Ascending aorta (tissue), 2 donors: ENCODE results near the gene CTNND2. TPM values are rescaled to one million over a fixed set of nuclear protein-coding genes. Genes with fewer than 3 reads are reported as not detected.

Experiments used
- DNase-seq, 2 donors: peaks; one replicate each; pipeline ENCODE4 v3.0.0-alpha.2; 2019; ENCODE audit warnings: low spot score in 2 of 2
- H3K27ac ChIP-seq, 2 donors: fragments of 200-600 bp; sonication (generic); one replicate each; pipeline ENCODE4 v1.5.1; 2016 to 2017; ENCODE audit warnings: mild to moderate bottlenecking in 1 of 2
- H3K27me3 ChIP-seq: fragments of 200-600 bp; sonication (generic); one replicate; pipeline ENCODE4 v1.5.1; 2017
- H3K36me3 ChIP-seq, 2 donors: fragments of 200-600 bp; sonication (generic); one replicate each; pipeline ENCODE4 v1.5.1; 2016
- H3K4me1 ChIP-seq, 2 donors: fragments of 200-600 bp; sonication (generic); one replicate each; pipeline ENCODE4 v1.5.1; 2016 to 2017; ENCODE audit warnings: mild to moderate bottlenecking in 1 of 2
- H3K4me3 ChIP-seq, 2 donors: fragments of 200-600 bp; sonication (generic); one replicate each; pipeline ENCODE4 v1.5.1; 2016 to 2017; ENCODE audit warnings: mild to moderate bottlenecking in 1 of 2
- H3K9me3 ChIP-seq, 2 donors: fragments of 200-600 bp; sonication (generic); one replicate each; pipeline ENCODE4 v1.5.1; 2016
- CTCF ChIP-seq, 3 experiments: fragments of 200-600 bp in 2 of 3; fragments of 450-650 bp in 1 of 3; sonication (generic) in 2 of 3; IDR thresholded peaks; one replicate each; pipeline ENCODE4 v1.5.1; 2016 to 2019; ENCODE audit warnings: antibody characterized with exemption in 3 of 3, mild to moderate bottlenecking in 1 of 3, moderate library complexity in 1 of 3
- intact Hi-C: fragments of 100-400 bp; cut with DNase I; formaldehyde crosslinking; loops from one replicate; pipeline ENCODE4 v1.15.1; 2023
- total RNA-seq: library from RNA; depleted of rRNA; stranded (reverse); fragments of >200 nt; gene quantifications from one replicate; pipeline ENCODE4 v1.1.0, GENCODE V29; 2016

The CTNND2 gene
- total RNA-seq, 1 donor from 2014 or later, result 0.11 TPM

GRCh38 chr5:11595045-11595444, 309.2 kb downstream of the CTNND2 start:
- Histone ChIP-seq H3K36me3 (no peaks in the 10 kb centered on the region), H3K4me3 (no peak overlapping the region), H3K27me3 (no peaks in the 10 kb centered on the region), H3K27ac (no peak overlapping the region), H3K9me3 (no peaks in the 10 kb centered on the region), H3K4me1 (no peaks in the 10 kb centered on the region)
- no peak for DNase-seq
- TF ChIP-seq CTCF (IDR thresholded peaks at IDR 0.05), result no peak
- intact Hi-C loops, result no loop called here

DNA sequence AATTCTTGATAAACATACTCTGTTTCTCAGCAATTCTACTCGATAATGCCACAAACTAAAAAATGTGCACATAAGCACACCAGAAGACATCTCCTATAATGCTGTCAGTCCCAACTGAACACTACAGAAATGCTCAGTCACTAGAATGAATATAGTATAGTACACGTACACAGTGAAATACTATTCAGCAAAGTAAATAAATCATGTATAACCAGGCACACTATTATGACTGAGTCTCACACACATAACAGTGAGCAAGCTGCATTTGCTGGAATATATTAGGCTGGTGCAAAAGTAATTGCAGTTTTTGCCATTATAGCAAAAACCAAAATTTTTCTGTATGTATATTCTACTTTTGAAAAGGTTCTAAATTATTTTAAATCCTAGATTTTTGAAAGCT, 310.2 kb downstream of the CTNND2 start:
- DNase-seq, result no peak
- intact Hi-C loops, result no loop called here

GRCh38 chr5:11590475-11590874, 313.8 kb downstream of the CTNND2 start:
- H3K4me3 ChIP-seq, result no peak overlapping the region
- DNase-seq, result no peak
- no peaks in the 10 kb centered on the region for H3K4me1 ChIP-seq
- H3K27me3 ChIP-seq, result no peaks in the 10 kb centered on the region
- intact Hi-C loops, result no loop called here
- TF ChIP-seq CTCF (IDR thresholded peaks at IDR 0.05), result no peak
- H3K36me3 ChIP-seq, result no peaks in the 10 kb centered on the region
- H3K9me3 ChIP-seq, result no peaks in the 10 kb centered on the region
- H3K27ac ChIP-seq, result no peak overlapping the region

More for the DNA sequence above, 310.2 kb downstream of the CTNND2 start:
- Histone ChIP-seq H3K36me3 (no peaks in the 10 kb centered on the region), H3K9me3 (no peaks in the 10 kb centered on the region), H3K27me3 (no peaks in the 10 kb centered on the region), H3K4me3 (no peak overlapping the region), H3K27ac (no peak overlapping the region), H3K4me1 (no peaks in the 10 kb centered on the region)
- no peak for TF ChIP-seq CTCF (IDR thresholded peaks at IDR 0.05)

GRCh38 chr5:11588803-11589202, 315.4 kb downstream of the CTNND2 start:
- Histone ChIP-seq H3K36me3 (no peaks in the 10 kb centered on the region), H3K4me1 (no peaks in the 10 kb centered on the region), H3K4me3 (no peak overlapping the region), H3K27ac (no peak overlapping the region), H3K27me3 (no peaks in the 10 kb centered on the region), H3K9me3 (no peaks in the 10 kb centered on the region)
- DNase-seq, result no peak
- no peak for TF ChIP-seq CTCF (IDR thresholded peaks at IDR 0.05)
- intact Hi-C loops, result no loop called here

DNA sequence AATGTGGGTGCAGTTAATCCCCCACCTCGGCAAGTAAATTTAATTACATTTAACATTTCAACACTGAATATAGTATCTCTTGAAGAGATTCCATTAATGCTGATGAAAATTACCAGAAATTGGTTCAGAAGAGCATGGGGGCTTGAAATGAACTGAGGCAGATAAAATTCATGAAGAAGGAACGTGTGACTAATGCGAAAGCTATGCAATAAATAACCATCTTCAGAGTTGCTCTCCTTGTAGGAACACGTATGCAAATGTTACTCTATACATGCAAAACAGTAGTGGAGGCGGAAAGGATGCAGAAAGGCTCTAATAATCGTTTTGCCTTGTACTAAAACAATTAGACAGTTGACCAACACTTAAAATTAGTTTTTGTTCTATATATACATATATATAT, 320.2 kb downstream of the CTNND2 start:
- no peaks in the 10 kb centered on the region for H3K36me3 ChIP-seq
- H3K27me3 ChIP-seq, result no peaks in the 10 kb centered on the region
- no peak for DNase-seq
- H3K4me3 ChIP-seq, result no peak overlapping the region
- no peak for TF ChIP-seq CTCF (IDR thresholded peaks at IDR 0.05)
- no peaks in the 10 kb centered on the region for H3K9me3 ChIP-seq
- H3K4me1 ChIP-seq, result no peaks in the 10 kb centered on the region
- intact Hi-C loops, result no loop called here
- H3K27ac ChIP-seq, result no peak overlapping the region

- no peak for DNase-seq
- Histone ChIP-seq H3K4me3 (no peak overlapping the region), H3K27ac (no peak overlapping the region), H3K9me3 (no peaks in the 10 kb centered on the region), H3K4me1 (no peaks in the 10 kb centered on the region), H3K36me3 (no peaks in the 10 kb centered on the region), H3K27me3 (no peaks in the 10 kb centered on the region)
- no peak for TF ChIP-seq CTCF (IDR thresholded peaks at IDR 0.05)
- intact Hi-C loops, result no loop called here
Measured at GRCh38 chr5:11579351-11579750, 324.9 kb downstream of the CTNND2 start.
